Nephron (organoid): ENCODE data around the gene MUC5AC.

Experiments
- H3K27ac Mint-ChIP-seq, 3 experiments: 2 replicates each; pipeline ENCODE4 v1.8.0; 2020; ENCODE audit warnings: mixed read lengths in 3 of 3, mild to moderate bottlenecking in 2 of 3, moderate library complexity in 1 of 3
- H3K27me3 Mint-ChIP-seq: 2 replicates; pipeline ENCODE4 v1.8.0; 2021; ENCODE audit warnings: low read depth, mild to moderate bottlenecking, moderate library complexity, mixed read lengths
- H3K36me3 Mint-ChIP-seq: 2 replicates; pipeline ENCODE4 v1.8.0; 2020; ENCODE audit warnings: low read depth, mixed read lengths
- H3K4me1 Mint-ChIP-seq: 2 replicates; pipeline ENCODE4 v1.8.0; 2020; ENCODE audit warnings: mixed read lengths
- H3K4me3 Mint-ChIP-seq, 3 experiments: 2 replicates each; pipeline ENCODE4 v1.8.0; 2020; ENCODE audit warnings: mild to moderate bottlenecking in 3 of 3, mixed read lengths in 3 of 3, moderate library complexity in 2 of 3
- H3K9me3 Mint-ChIP-seq: 2 replicates; pipeline ENCODE4 v1.8.0; 2020; ENCODE audit warnings: mixed read lengths
- CTCF ChIP-seq, 3 experiments: fragments of 200-600 bp; sonication (generic); IDR thresholded peaks; one replicate each; pipeline ENCODE4 v1.5.0; 2021; ENCODE audit warnings: antibody characterized with exemption in 3 of 3; ENCODE audit not compliant: unreplicated experiment in 3 of 3

MUC5AC gene

GRCh38 chr11:1160231-1161101 is 2.7 kb downstream of the MUC5AC start:
- no peak for TF ChIP-seq CTCF (IDR thresholded peaks at IDR 0.05; ENCODE audit: unreplicated experiment in 3 of 3)
- no peak overlapping the region for H3K4me3 Mint-ChIP-seq
- no peaks in the 10 kb centered on the region for H3K4me1 Mint-ChIP-seq
- H3K36me3 Mint-ChIP-seq: no peaks in the 10 kb centered on the region
- H3K9me3 Mint-ChIP-seq: no peaks in the 10 kb centered on the region
- H3K27me3 Mint-ChIP-seq: no peaks in the 10 kb centered on the region
- no peak overlapping the region for H3K27ac Mint-ChIP-seq

GRCh38 chr11:1161410-1162137 is 3.8 kb downstream of the MUC5AC start:
- Mint-ChIP-seq H3K36me3 (no peaks in the 10 kb centered on the region), H3K27me3 (no peaks in the 10 kb centered on the region), H3K9me3 (no peaks in the 10 kb centered on the region), H3K27ac (no peak overlapping the region), H3K4me1 (no peaks in the 10 kb centered on the region), H3K4me3 (no peak overlapping the region)
- no peak for TF ChIP-seq CTCF (IDR thresholded peaks at IDR 0.05; ENCODE audit: unreplicated experiment in 3 of 3)

- Mint-ChIP-seq H3K9me3 (peaks cover 1% of the 10 kb centered on the region), H3K4me1 (no peaks in the 10 kb centered on the region), H3K27ac (no peak overlapping the region), H3K27me3 (peaks cover 2% of the 10 kb centered on the region), H3K36me3 (no peaks in the 10 kb centered on the region), H3K4me3 (no peak overlapping the region)
- no peak for TF ChIP-seq CTCF (IDR thresholded peaks at IDR 0.05; ENCODE audit: unreplicated experiment in 3 of 3)
Measured at GRCh38 chr11:1162138-1162475, 4.4 kb downstream of the MUC5AC start.

- Mint-ChIP-seq H3K9me3 (peaks cover 3% of the 10 kb centered on the region), H3K27me3 (peaks cover 4% of the 10 kb centered on the region), H3K36me3 (no peaks in the 10 kb centered on the region), H3K4me1 (no peaks in the 10 kb centered on the region), H3K4me3 (no peak overlapping the region), H3K27ac (no peak overlapping the region)
- TF ChIP-seq CTCF (IDR thresholded peaks at IDR 0.05; ENCODE audit: unreplicated experiment in 3 of 3): no peak
Measured at GRCh38 chr11:1162491-1163311, 4.9 kb downstream of the MUC5AC start.

- no peaks in the 10 kb centered on the region for H3K36me3 Mint-ChIP-seq
- no peak overlapping the region for H3K27ac Mint-ChIP-seq
- H3K9me3 Mint-ChIP-seq: peaks cover 3% of the 10 kb centered on the region
- no peaks in the 10 kb centered on the region for H3K4me1 Mint-ChIP-seq
- TF ChIP-seq CTCF (IDR thresholded peaks at IDR 0.05; ENCODE audit: unreplicated experiment in 3 of 3): no peak
- H3K4me3 Mint-ChIP-seq: peak overlapping the region in 1 of 3 experiments; percentile 26
- H3K27me3 Mint-ChIP-seq: peaks cover 4% of the 10 kb centered on the region
Measured at GRCh38 chr11:1163321-1163910, 5.7 kb downstream of the MUC5AC start.
